GM19099 (cell line): ENCODE results near the gene MAPKAP1.

Source experiments
- POLR2A ChIP-seq: IDR thresholded peaks from 3 replicates; pipeline ENCODE4 v1.6.1; 2011; ENCODE audit warnings: low read depth; ENCODE audit not compliant: insufficient read length; ENCODE audit errors: extremely low read depth

Gene MAPKAP1

GRCh38 chr9:125549891-125550885 lies 156.8 kb downstream of the MAPKAP1 start:
- no peak for TF ChIP-seq POLR2A

DNA sequence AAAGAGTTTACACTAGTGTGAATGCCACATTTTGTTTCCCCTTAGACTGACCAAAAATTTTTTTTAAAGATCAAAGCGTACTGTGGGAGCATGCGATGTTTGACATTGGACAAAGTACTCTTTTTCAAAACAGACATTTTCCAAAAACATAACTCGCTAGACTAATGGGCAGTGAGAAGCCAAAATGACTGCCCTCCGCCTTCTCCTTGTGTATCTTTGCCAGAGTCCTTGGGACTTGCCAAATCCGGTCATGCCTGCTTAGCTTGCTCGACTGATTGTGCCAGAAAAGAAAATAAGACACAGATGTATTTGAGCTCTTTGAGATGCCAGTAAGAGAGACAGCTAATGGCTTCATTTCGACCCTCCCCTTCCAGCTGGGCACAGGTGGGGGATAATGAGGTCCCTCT lies 157.5 kb downstream of the MAPKAP1 start:
- TF ChIP-seq POLR2A = no peak

DNA sequence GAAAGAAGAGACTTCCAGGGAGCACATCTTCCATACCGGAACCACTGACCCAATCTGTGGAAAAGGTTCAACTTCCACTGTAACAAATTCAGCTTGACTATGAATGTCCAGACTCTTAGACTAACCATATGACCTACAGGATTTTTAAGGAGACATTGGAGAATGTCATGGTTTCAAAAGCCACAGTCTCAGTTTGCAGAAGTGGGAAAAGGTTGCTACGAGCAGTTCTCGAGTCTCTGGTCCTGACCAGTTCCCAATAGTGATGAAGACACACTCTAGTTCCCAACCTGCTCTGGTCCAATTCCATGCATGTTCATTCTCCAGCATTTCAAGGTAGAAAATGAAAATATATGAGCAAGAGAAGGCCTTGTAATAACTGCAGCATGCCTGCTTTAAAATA lies 158.0 kb downstream of the MAPKAP1 start:
- TF ChIP-seq POLR2A = no peak

DNA sequence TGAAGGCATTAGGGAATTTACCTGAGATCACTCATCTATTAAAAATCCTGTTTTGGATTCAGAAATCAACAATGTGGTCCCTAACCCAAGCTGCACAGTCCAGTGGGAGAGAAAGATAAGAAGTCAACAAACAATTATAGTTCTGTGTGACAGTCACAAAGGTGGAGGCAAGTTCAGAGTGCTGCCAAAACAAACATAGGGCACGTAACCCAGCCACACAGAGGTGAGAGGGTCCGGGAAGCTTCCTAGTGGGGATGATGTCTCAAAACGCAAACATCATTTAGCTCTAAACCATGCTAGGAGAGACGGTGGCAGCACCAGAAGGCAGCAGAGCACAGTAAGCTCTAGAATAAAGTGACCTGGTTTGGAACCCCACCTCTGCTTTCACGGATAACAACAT lies 158.9 kb downstream of the MAPKAP1 start:
- TF ChIP-seq POLR2A = no peak

DNA sequence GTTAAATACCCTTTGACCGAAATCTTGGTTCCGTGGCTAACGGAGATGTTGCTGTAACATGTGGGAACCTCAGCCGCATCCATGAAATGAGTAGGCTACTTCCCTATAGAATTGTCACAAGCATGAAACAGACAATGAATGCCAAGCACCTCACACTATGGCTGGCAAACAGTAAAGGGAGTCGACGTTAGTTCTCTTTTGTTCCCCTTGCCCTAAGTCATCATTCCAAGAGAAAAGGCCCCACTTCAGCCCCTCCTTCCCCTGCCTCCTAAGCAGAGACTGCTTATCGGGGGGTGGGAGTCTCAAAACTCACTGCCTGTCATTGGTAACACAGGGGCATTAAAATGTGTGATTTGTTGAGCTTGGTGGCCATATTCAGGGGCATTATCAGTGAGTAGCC lies 159.6 kb downstream of the MAPKAP1 start:
- no peak for TF ChIP-seq POLR2A

DNA sequence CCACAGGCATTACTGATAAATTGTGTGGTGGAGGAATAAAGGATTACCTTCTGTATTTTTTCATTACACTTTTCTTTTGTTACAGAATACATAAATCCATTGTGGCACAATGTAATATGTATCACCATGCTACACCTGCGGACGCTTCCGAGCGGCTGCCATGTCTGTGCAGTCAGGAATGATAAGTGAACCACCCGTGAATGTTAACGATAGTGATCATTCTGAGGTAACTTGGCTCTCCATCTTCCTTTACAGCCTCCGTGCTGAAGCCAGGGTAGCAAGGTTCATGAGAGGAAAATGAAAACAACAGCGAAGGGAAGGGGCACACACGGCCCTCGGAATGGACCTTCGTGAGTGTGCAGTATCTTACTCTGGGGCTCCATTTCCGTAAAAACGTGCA lies 161.2 kb downstream of the MAPKAP1 start:
- no peak for TF ChIP-seq POLR2A

DNA sequence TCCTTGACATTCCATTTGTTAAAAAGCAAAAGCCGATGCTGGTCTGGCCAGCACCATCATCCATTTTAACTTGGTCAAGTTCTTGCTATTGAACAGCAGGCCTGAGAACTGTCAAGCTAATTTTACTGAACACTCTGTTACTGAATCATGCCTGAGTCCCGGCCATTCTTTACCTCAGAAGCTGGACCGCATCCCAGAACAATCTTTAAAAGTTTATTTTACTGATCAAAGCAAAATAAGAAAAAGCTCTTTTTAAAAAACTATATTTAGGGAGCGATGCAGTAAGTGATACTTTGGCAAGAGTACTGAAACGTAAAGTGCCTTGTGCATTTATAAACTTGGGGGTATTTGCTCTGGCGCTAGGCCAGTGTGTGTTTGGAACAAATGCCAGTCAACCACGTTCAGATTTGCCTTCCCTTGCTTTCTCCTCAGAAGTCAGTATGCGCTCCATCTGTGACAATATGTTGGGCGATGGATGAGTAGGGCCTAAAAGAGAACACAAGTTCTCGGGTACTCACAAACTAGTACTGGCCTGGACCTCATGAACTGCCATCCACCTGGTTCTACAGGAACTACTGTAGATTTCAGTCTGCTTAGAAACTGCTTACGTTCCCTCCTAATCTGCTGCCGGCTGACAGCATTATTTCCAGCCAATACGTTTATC lies 161.9 kb downstream of the MAPKAP1 start:
- no peak for TF ChIP-seq POLR2A

- TF ChIP-seq POLR2A = no peak
Measured at GRCh38 chr9:125544484-125544883, 162.5 kb downstream of the MAPKAP1 start.

GRCh38 chr9:125541840-125542243 lies 165.2 kb downstream of the MAPKAP1 start:
- TF ChIP-seq POLR2A = no peak

DNA sequence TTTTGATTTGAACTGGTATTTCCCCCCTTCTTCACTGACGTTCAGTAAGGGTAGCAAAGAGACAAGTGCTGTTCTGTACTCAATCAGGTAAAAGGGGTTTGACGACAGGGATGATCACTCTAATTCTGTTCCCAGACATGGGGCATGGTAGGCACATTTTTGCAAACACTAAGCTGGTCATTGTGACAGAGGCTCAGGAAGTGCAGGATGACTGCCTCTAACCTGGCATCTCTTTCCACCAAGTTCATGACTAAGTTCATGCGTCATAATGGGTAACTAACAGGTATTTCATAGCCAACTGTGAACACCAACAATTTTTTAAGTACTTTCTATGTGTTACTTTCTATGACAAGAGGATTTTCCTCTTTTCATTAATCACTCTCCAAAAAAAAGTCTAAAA lies 166.5 kb downstream of the MAPKAP1 start:
- no peak for TF ChIP-seq POLR2A

GRCh38 chr9:125538092-125538473 lies 168.9 kb downstream of the MAPKAP1 start:
- no peak for TF ChIP-seq POLR2A

GRCh38 chr9:125537442-125538091 lies 169.4 kb downstream of the MAPKAP1 start:
- TF ChIP-seq POLR2A = no peak

DNA sequence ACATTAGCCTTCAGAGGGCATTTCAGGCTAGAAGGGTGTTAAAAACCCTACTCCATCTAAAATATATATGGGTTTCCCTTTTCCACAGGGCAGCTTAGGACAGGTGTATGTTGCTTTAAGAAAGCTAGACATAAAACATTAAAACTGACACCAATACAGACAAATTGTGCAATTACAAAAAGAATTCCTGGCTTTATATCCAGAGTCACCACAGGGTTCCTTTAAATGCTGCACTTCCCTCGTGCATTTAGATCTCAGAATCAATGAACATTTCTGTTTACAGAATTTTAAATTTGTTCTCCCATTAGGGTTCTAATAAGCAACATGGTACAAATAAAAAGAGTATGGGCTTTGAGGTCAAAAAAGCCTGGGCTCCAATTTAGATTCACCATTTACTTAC lies 170.2 kb downstream of the MAPKAP1 start:
- TF ChIP-seq POLR2A = no peak

GRCh38 chr9:125536167-125536772 lies 170.7 kb downstream of the MAPKAP1 start:
- TF ChIP-seq POLR2A = no peak
